SK-N-DZ (cell line): Measurements from ENCODE around the gene NIPAL3.
"Not testable (repeated sequence)": the region's sequence is repeated elsewhere in the genome, so short reads cannot be mapped to it uniquely, and the experiment has no call there.

Experiments used
- DNase-seq: peaks from one replicate; pipeline ENCODE4 v3.0.0-alpha.2; 2015; ENCODE audit warnings: low spot score

Gene NIPAL3

DNA sequence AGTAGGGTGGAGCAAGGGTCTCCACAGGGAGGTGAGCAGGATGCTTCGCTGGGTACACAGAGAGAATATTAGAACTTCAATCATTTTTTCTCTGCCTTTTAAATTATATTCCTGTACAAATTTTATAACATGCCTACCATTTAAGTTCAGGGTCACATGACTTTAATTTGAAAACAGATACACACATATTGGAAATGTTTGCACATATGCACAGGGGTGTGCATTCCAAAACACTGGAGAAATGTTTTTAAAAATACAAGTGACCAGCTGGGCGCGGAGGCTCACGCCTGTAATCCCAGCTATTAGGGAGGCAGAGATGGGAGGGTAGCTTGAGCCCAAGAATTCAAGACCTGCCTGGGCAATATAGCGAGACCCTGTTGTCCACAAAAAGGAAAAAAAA is 39.7 kb downstream of the NIPAL3 start:
- DNase-seq, result no peak

DNA sequence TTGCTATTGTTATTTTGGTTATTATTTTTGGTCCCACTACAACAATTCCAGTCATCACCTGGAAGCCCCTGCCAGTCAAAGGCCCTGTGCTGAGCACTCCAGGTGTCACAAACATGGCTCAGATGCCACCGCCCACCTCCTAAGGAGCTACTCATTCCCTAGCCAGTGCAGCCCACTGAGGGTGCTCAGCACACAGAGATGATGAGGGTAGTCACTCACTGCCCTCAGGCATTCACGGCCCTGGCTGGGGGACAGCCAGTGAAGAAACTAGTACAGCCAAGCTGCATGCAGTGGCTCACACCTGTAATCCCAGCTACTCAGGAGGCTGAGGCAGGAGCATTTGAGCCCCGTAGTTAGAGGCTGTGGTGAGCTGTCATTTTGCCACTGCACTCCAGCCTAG is 42.3 kb downstream of the NIPAL3 start:
- no peak for DNase-seq

DNA sequence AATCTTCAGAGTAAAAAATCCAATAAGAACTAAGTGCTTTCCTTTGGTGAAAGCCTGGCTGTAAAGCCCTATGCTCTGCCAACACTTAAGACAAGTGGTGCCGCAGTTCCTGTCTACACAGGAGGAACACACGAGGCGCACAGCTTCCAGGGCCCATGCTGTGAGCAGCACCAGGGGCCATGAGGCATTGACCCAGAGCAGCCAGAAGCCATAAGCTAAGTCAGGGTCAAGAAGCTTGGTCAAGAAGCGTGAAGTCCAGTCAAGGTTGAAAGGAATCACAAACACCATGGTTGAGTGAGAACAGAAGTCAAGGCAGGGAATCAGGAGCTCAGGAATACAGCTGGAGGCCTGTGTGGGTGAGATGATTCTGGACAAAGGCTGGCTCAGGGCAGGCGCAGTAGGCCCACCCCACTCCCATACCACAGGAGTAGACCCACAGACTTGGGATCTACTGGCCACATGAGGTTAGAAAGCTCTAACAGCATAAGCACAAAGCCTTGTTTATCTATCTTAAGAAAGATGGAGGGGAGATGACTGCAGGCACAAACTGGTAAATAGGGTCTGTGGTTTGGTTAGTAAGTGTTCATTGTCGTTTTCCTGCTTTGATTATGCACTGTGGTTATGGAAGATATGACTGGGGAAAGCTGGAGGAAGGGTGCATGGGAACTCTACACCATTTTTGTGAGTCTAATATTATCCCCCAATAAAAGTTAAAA is 44.1 kb downstream of the NIPAL3 start:
- no peak for DNase-seq

DNA sequence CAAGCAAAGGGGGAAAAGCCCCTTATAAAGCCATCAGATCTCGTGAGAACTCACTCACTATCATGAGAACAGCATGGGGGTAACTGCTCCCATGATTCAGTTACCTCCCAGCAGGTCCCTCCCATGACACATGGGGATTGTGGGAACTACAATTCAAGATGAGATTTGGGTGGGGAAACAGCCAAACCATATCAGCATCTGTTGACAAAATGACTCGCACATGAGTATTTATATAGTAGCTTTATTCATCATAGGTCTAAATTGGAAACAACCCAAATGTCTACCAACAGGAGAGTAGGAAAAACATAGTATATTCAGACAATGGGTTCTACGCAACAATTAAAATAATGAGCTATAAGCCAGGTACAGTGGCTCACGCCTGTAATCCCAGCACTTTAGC is 46.5 kb downstream of the NIPAL3 start:
- not testable (repeated sequence) for DNase-seq

DNA sequence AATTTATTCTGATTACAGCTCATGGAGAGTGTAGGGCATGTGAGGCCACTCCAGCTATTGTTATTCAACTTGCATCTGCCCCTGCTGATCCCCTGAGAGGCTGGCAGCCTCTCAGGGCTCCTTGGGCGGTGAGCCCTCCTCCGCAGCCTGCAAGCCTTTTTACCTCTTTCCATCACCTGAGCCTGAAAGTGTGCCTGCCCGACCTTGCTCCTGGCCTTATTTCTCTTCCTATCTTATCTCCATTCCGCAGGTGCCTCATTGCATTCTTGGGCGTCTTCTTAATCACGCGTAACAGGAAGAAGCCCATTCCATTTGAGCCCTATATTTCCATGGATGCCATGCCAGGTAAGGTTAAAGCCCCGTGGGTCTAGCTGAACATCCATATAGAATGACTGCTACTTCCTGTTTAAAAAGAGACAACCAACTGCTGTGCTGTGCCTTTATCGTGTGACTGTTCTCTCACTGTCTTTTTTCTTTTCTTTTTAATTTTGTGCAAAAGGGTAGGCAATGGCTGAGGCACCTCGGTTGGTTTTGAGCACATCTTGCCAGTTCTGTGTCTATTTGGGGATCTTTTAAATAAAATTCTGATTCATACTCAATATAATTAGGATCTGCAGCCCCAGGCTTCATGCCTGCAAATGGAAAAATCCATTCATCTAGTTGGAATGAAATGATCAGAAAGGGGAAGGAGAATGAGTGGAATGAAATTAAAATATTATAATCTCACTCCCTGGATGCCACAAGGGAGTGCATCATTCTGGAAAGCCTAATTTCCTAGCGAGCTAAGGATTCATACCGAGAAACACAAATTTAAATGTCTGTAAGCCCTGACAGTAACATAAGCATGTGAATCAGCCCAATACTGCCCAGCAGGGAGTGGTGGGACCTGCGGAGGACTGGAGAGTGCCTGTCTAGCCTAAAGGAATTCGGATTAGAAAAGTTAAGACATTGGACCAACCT is 48.5 kb downstream of the NIPAL3 start:
- DNase-seq, result no peak

DNA sequence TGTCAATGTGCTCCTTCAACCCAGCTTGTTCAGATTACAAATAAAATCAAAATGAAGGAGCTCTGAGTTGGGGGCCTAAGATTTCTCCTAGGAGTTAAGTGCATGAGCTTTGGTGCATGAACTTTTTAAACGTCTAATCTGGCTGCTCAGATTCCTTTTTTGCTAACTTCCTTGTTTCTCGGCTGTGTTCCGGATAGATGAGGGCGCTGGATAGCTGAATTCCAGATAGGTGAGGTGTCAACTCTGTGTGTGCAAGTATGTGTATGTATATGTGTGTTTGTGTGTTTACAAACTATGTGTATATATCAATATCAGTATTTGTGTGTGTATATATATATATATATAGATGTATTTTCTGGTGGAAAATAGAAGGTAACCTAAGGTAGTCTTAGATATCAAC is 49.5 kb downstream of the NIPAL3 start:
- no peak for DNase-seq

DNA sequence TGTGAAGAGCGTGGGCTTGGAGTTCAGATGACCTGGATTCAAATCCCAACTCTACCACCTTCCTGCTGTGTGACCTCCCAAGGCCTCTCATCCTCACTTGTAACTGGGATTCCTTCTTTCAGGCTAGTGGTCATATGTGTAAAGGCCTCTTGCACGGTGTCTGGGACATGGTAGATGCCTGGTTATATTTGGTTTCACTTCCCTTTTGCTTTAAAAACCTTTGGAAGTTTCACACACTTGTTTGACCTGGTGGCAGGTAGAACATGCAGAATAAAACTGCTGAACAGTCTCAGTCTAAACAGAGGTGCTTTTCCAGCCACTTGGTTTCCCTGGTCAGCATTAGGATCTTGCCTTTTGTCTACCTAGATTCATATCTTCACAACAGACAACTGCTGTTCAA is 50.0 kb downstream of the NIPAL3 start:
- DNase-seq, result no peak

DNA sequence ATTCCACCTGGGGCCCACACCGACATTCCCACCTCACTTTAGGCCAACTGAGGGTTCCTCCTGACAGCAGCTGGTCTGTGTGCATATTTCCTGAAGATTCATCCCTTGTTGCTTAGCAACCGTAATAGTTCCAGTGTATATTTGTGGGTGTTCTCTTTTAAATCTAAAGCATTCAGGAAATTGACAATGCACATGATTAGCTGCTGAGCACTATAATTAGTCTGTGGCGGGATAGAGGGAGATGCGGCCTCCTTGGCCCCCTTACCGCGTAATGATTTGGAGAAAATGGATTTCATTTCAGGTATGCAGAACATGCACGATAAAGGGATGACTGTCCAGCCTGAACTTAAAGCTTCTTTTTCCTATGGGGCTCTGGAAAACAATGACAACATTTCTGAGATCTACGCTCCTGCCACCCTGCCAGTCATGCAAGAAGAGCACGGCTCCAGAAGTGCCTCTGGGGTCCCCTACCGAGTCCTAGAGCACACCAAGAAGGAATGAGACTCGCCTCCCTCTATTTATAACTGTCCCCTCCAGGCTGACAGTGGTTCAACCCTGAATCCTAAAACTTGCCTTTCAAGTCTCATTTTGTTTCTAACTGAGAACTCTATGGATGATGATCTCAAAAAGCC is 53.2 kb downstream of the NIPAL3 start:
- DNase-seq, result no peak

DNA sequence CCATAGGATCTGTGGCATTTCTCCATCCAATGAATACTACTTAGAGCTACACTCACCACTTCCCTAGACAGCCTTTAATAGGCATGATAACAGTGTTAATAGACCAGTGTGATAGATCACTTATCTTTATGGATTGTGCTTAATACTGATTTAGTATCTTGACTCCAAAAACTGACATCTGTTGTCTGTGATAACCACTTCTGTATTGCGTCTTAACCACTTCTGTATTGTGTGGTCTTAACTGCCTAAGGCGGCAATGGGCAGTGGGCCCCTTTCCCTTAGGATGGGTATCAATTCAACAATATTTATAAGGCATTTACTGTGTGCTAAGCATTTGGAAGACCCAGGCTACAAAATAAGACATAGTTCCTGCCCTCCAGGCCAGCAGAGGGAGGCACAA is 55.0 kb downstream of the NIPAL3 start:
- DNase-seq, result no peak

DNA sequence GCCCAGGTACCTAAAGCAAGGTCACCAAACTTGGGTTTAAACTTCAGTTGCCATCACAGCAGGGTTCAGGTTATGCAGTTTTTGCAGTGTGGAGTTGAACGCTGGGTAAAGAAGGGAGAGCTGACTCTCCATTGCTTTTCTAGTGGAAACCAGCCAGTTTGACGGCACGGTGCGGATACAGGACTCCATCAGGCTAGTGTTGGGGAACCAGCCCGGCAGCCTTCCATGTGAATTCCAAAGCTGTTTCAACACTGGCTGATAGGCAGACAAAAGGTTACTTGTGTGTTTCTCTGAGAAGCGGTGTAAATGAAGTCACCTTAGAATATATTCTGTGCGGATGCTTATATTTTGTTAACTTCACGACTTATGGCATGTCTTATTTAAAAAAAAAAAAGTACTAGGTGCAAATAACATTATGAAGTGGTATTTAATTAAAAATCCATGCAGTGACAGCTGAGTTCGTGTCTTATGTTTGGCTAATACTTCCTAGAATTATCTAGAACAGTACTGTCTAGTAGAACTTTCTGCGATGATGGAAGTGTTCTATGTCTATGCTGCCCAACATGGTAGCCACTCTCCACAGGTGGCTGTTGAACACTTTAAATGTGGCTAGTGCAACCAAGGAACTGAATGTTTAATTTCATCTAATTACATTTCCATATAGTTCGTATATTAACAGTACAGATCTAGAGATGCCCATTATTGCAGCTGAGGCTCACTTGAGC is 57.1 kb downstream of the NIPAL3 start:
- no peak for DNase-seq

DNA sequence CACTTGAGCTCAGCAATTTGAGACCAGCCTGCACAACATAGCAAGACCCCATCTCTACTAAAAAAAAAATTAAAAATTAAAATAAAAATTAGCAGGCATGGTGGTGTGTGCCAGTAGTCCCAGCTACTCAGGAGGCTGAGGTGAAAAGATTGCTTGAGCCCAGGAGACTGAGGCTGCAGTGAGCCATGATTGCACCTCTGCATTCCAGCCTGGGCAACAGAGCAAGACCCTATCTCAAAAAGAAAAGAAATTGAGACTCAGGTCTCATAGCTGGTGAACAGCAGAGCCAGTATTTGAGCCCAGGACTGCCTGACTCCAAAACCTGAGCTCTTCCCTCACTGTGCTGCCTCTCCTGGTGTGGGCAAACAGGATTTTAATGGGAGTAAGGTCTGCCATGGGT is 58.6 kb downstream of the NIPAL3 start:
- no peak for DNase-seq

DNA sequence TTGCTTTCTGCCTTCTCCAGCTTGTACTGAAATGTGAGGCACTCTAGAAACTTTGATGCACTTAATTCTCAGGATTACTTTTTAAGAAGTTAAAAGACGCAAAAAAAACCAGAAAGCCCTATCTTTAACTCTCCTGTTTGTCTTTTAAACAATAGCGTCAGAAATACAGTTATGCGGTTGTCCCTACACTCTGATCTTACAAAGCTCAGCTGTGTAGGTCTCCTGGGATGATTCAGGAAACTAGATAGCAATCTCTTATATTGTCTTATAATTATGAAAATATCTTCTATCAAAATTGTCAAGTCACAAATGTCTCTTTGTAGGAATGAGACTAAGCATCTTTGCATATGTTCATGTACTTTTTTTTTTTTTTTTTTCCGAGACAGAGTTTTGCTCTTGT is 60.1 kb downstream of the NIPAL3 start:
- DNase-seq, result no peak

DNA sequence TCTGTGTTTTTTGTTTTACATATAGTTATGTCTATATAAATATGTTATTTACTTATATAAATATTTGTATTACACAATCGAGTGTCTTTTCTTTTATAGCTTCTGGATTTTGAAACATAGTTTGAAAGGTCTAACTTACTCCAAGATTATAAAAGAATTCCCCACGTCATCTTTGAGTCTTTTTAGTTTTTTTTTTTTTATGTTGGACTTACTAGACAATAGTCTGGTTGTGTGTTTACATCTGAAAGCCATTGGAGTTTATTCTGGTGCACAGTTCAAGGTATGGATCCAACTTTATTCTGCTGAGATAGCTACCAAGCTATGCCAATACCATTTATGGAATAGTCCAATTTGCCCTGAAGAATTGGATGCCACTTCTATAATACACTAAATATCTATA is 61.0 kb downstream of the NIPAL3 start:
- no peak for DNase-seq

DNA sequence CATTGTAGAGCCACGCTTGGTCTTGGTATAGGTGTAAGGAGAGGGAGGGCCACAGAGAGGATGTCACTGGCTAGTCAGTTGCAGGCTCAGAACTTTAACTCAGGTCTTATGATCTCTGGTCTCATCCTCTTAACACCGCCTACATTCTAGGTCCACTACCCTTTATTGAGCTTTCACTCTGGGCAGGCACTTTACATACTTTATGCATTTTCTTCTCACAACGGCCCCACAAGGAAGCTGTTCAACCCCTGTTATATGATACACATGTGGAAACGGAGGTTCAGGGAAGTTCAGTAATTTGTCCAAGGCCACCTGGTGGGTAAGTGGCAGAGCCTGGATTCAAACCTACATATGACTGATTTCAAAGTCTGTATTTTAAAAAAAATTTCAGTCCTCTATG is 61.7 kb downstream of the NIPAL3 start:
- DNase-seq, result no peak

DNA sequence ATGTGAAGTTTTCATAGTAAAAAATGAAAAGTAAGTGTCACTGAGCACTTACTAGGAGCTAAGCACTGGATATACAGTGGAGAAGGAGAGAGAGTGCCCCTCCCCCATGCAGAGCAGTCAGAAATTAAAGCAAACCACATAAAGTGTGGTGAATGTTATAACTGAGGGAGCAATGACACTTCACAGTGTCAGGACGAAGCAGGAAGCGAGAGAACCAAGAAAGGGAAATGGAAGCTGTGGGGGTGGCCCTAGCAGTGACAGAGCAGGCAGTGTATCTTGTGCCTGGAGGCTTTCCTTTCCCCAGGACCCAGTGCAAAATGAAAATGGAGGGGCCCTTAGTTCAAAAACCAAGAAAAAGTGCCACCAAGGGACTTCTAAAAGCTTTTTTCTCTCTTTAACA is 65.5 kb downstream of the NIPAL3 start:
- DNase-seq, result no peak

DNA sequence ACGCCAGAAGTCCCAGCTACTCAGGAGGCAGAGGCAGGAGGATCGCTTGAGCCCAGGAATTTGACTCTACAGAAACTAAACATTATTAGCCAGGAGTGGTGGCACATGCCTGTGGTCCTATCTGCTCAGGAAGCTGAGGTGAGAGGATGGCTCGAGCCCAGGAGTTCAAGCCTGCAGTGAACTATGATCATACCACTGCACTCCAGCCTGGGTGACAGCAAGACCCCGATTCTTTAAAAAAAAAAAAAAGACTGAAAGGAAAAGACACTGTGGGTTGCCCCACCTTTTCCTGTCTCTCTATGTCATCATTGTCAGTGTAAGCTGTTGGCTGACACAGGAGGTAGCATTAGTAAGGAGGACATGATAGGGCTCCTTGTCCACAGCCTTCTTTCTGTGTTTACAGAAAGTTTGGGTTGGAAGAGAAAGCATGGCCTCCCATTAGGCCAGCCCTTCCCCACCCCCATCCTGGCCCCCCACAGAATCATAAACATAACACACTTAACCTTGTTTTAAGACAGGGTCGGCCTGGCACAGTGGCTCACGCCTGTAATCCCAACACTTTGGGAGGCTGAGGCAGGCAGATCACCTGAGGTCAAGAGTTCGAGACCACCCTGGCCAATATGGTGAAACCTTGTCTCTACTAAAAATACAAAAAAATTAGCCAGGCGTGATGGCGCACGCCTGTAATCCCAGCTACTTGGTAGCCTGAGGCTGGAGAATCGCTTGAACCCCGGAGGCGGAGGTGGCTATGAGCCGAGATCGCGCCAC is 66.4 kb downstream of the NIPAL3 start:
- no peak for DNase-seq

DNA sequence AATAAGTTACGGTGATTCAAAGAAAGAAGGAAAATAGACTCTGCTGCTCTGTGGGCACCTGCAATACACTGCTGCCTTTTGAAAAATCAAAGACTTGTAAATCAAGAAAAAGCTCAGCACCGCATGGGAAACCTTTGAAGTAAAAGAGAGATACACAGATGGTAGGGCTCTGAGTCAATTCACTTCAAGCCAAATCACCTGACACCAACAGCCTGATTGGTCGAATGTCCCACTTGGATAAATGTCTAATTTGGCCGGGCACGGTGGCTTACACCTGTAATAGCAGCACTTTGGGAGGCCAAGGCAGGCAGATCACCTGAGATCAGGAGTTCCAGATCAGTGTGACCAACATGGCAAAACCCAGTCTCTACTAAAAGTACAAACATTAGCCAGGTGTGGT is 67.8 kb downstream of the NIPAL3 start:
- no peak for DNase-seq

DNA sequence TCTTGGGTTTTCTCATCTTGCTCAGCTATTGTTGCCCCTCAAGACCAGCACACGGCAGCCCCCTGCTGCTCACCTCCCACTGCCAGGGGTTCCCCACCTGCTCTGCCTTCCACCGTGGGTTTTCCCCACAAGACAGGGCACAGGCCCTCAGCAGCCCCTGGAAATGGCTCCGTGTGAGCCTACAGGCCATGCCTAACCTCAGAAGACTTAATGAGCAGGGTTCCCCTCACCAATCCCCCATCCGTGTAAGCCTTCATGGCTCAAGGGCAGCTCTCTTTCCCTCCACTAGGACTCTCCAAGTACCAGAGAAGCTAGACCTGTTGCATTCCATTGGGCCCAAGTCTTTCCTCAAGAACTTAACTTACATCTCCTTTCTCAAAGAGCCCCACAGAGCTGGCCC is 68.6 kb downstream of the NIPAL3 start:
- DNase-seq, result no peak

DNA sequence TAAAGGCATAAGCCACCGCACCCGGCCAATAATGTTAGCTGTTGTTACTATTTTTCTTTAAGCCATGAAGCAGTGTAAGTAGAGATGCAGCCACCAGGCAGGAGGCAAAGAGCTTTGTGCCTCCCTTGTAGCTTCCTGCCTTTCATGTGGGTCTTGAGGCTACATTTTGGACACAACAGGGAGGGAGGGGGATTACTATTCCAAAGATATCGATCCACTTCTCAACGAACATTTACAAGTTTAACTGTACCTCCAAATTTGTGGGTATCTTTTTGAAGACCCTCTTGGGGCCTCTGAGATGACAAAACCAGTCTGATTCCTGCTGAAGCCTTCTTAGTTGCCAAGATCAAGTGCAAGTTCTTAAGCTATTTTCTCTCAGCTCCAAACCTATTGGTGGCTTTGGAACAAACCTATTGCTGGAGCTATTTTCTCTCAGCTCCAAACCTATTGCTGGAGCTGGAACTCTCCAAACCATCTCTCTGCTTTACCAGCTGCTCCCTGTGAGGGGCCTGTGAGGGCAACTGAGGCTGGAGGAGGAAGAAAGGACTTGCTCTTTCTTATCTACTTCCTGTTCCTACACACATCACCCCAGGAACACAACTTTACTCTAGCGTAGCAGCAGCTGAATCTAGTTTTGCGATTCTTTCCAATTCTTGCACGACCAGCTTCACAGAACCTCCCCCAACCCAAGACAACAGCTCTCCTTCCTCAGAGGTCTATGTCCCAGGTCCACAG is 70.9 kb downstream of the NIPAL3 start:
- no peak for DNase-seq

DNA sequence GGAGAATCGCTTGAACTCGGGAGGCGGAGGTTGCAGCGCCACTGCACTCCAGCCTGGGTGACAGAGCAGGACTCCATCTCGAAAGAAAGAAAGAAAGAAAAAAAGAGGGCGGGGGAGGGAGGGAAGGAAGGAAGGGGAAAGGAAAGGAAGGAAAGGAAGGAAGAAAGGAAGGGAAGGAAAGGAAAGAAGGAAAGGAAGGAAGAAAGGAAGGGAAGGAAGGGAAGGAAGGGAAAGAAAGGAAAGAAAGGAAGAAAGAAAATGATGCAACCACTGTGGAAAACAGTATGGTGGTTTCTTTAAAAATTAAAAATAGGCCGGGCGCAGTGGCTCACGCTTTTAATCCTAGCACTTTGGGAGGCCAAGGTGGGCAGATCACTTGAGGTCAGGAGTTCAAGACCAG is 71.9 kb downstream of the NIPAL3 start:
- no peak for DNase-seq
